Measurements from ENCODE around the gene NELL2. TPM values are rescaled to one million over a fixed set of nuclear protein-coding genes. Genes with fewer than 3 reads are reported as not detected.

NELL2 gene
- total and polyA plus RNA-seq, 4 donors, result 0.09 to 0.42 (median 0.17) TPM; not detected in 1

DNA sequence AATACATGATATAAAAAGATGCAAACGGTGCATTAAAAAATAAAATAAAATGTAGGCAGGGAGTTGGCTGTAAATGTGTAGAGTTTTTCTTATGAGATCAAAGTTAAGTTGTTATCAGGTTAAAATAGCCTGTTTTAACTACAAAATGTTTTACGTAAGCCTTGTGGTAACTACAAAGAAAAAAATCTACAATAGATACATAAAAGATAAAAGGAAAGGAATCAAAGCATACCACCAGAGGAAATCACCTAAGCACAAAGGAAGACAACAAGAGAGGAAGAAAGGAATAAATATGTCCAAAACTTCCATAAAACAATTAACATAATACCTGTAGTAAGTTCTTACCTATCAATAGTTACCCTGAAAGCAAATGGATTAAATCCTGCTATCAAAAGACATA is 12.2 kb downstream of the NELL2 start:
- no peak for TF ChIP-seq HNF4G (IDR thresholded peaks at IDR 0.05)
- no peak for TF ChIP-seq YY1 (IDR thresholded peaks at IDR 0.05)
- TF ChIP-seq JUND (IDR thresholded peaks at IDR 0.05), result no peak
- TF ChIP-seq SP1 (IDR thresholded peaks at IDR 0.05), result no peak
- TF ChIP-seq, protein P1, sequence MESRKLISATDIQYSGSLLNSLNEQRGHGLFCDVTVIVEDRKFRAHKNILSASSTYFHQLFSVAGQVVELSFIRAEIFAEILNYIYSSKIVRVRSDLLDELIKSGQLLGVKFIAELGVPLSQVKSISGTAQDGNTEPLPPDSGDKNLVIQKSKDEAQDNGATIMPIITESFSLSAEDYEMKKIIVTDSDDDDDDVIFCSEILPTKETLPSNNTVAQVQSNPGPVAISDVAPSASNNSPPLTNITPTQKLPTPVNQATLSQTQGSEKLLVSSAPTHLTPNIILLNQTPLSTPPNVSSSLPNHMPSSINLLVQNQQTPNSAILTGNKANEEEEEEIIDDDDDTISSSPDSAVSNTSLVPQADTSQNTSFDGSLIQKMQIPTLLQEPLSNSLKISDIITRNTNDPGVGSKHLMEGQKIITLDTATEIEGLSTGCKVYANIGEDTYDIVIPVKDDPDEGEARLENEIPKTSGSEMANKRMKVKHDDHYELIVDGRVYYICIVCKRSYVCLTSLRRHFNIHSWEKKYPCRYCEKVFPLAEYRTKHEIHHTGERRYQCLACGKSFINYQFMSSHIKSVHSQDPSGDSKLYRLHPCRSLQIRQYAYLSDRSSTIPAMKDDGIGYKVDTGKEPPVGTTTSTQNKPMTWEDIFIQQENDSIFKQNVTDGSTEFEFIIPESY (IDR thresholded peaks at IDR 0.05), result no peak
- no peak for TF ChIP-seq EGR1 (IDR thresholded peaks at IDR 0.05; ENCODE audit: low read depth in 2 of 2)
- TF ChIP-seq, protein P2, sequence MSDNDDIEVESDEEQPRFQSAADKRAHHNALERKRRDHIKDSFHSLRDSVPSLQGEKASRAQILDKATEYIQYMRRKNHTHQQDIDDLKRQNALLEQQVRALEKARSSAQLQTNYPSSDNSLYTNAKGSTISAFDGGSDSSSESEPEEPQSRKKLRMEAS (IDR thresholded peaks at IDR 0.05), result no peak
- TF ChIP-seq, protein P3, sequence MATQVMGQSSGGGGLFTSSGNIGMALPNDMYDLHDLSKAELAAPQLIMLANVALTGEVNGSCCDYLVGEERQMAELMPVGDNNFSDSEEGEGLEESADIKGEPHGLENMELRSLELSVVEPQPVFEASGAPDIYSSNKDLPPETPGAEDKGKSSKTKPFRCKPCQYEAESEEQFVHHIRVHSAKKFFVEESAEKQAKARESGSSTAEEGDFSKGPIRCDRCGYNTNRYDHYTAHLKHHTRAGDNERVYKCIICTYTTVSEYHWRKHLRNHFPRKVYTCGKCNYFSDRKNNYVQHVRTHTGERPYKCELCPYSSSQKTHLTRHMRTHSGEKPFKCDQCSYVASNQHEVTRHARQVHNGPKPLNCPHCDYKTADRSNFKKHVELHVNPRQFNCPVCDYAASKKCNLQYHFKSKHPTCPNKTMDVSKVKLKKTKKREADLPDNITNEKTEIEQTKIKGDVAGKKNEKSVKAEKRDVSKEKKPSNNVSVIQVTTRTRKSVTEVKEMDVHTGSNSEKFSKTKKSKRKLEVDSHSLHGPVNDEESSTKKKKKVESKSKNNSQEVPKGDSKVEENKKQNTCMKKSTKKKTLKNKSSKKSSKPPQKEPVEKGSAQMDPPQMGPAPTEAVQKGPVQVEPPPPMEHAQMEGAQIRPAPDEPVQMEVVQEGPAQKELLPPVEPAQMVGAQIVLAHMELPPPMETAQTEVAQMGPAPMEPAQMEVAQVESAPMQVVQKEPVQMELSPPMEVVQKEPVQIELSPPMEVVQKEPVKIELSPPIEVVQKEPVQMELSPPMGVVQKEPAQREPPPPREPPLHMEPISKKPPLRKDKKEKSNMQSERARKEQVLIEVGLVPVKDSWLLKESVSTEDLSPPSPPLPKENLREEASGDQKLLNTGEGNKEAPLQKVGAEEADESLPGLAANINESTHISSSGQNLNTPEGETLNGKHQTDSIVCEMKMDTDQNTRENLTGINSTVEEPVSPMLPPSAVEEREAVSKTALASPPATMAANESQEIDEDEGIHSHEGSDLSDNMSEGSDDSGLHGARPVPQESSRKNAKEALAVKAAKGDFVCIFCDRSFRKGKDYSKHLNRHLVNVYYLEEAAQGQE (IDR thresholded peaks at IDR 0.05), result no peak
- no peak for TF ChIP-seq TAF1 (conservative IDR thresholded peaks at IDR 0.05)
- no peak for TF ChIP-seq NR2F2 (IDR thresholded peaks at IDR 0.05)
- TF ChIP-seq RXRA (IDR thresholded peaks at IDR 0.05), result no peak
- TF ChIP-seq HNF4A (conservative IDR thresholded peaks at IDR 0.05), result no peak
- no peak for TF ChIP-seq FOXA1 (IDR thresholded peaks at IDR 0.05)
- TF ChIP-seq, protein P4, sequence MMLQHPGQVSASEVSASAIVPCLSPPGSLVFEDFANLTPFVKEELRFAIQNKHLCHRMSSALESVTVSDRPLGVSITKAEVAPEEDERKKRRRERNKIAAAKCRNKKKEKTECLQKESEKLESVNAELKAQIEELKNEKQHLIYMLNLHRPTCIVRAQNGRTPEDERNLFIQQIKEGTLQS (IDR thresholded peaks at IDR 0.05), result no peak
- TF ChIP-seq, protein P5, sequence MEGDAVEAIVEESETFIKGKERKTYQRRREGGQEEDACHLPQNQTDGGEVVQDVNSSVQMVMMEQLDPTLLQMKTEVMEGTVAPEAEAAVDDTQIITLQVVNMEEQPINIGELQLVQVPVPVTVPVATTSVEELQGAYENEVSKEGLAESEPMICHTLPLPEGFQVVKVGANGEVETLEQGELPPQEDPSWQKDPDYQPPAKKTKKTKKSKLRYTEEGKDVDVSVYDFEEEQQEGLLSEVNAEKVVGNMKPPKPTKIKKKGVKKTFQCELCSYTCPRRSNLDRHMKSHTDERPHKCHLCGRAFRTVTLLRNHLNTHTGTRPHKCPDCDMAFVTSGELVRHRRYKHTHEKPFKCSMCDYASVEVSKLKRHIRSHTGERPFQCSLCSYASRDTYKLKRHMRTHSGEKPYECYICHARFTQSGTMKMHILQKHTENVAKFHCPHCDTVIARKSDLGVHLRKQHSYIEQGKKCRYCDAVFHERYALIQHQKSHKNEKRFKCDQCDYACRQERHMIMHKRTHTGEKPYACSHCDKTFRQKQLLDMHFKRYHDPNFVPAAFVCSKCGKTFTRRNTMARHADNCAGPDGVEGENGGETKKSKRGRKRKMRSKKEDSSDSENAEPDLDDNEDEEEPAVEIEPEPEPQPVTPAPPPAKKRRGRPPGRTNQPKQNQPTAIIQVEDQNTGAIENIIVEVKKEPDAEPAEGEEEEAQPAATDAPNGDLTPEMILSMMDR (IDR thresholded peaks at IDR 0.05; ENCODE audit: low read depth, low read length, missing input control), result no peak
- TF ChIP-seq GABPA (IDR thresholded peaks at IDR 0.05 in 1 of 2, conservative IDR thresholded peaks at IDR 0.05 in 1 of 2), result no peak
- Histone ChIP-seq H3K4me1 (ENCODE audit: control insufficient read depth in 4 of 4, insufficient read depth in 4 of 4, low read length in 3 of 4) (no peaks in the 10 kb centered on the region), H3K27me3 (ENCODE audit: control insufficient read depth in 4 of 4, insufficient read depth in 4 of 4, low read length in 3 of 4) (no peaks in the 10 kb centered on the region), H3K27ac (ENCODE audit: low read depth in 1 of 2, low read length in 2 of 2) (no peak overlapping the region), H3K9me3 (ENCODE audit: control insufficient read depth in 4 of 4, low read length in 3 of 4) (peaks cover 0 to 6% (median 1%) of the 10 kb centered on the region in 4 donors), H3K36me3 (ENCODE audit: control insufficient read depth in 4 of 4, insufficient read depth in 3 of 4, low read depth in 1 of 4, low read length in 3 of 4) (no peaks in the 10 kb centered on the region), H3K9ac (ENCODE audit: low read depth in 1 of 2, low read length in 2 of 2) (no peak overlapping the region), H3K4me3 (ENCODE audit: low read depth in 1 of 3, low read length in 3 of 3) (no peak overlapping the region)
- 26% methylated on average over 2 of the region's 2 CpGs for WGBS
- DNase-seq (ENCODE audit: low spot score), result no peak

Measured in liver (tissue), 9 donors.